Activated T-cell treated with anti-CD3 and anti-CD28 coated beads, Interleukin-2, amount 50 U/mL, for 4 hours (primary cell): ENCODE results near the gene PTGR2. TPM values are rescaled to one million over a fixed set of nuclear protein-coding genes. Genes with fewer than 3 reads are reported as not detected.

ENCODE experiments used
- total RNA-seq, 3 donors: library from RNA; stranded (reverse); gene quantifications; one replicate each; pipeline ENCODE4 v1.2.1, GENCODE V29; 2021

Gene PTGR2
- total RNA-seq, 3 donors from 2014 or later, result 2.5 to 3.8 (median 3.3) TPM

Other genes with a start within 250 kb of the PTGR2 start
- gene ACOT6, start 239.3 kb upstream of the PTGR2 start, total RNA-seq, result not detected
- gene DNAL1, start 206.8 kb upstream of the PTGR2 start, total RNA-seq, result 10 to 100 TPM in 1 of 3 donors, 1 to 10 TPM in 2; 7.0 to 10.8 (median 9.7) TPM
- gene PNMA1, start 137.4 kb upstream of the PTGR2 start, total RNA-seq, result 10 to 100 TPM; 41.0 to 55.2 (median 50.8) TPM
- gene ZNF410, start 35.0 kb downstream of the PTGR2 start, total RNA-seq, result 10 to 100 TPM; 45.8 to 54.9 (median 54.5) TPM
- 1 to 10 TPM; 1.2 to 1.4 (median 1.3) TPM for gene FAM161B, start 98.3 kb downstream of the PTGR2 start, total RNA-seq
- 10 to 100 TPM; 17.4 to 20.7 (median 19.4) TPM for gene COQ6, start 98.5 kb downstream of the PTGR2 start, total RNA-seq
- gene ENTPD5, start 167.5 kb downstream of the PTGR2 start, total RNA-seq, result 1 to 10 TPM; 5.2 to 6.3 (median 5.9) TPM
- 1 to 10 TPM; 1.4 to 1.6 (median 1.5) TPM for gene BBOF1, start 167.5 kb downstream of the PTGR2 start, total RNA-seq
- gene ALDH6A1, start 232.6 kb downstream of the PTGR2 start, total RNA-seq, result 1 to 10 TPM; 2.3 to 4.1 (median 2.9) TPM
- 10 to 100 TPM; 16.9 to 20.2 (median 17.3) TPM for gene LIN52, start 233.1 kb downstream of the PTGR2 start, total RNA-seq